GM18507 (cell line): ENCODE results near the gene LUC7L.
"Not testable (repeated sequence)": the region's sequence is repeated elsewhere in the genome, so short reads cannot be mapped to it uniquely, and the experiment has no call there.

Source experiments
- DNase-seq: peaks from one replicate; pipeline ENCODE4 v3.0.0; 2011; ENCODE audit warnings: low read depth; ENCODE audit not compliant: insufficient read length; ENCODE audit errors: extremely low spot score
- FAIRE-seq: peaks from 2 replicates; lab custom pipeline; 2011; peaks lifted over from hg19 to GRCh38; lab: Jason Lieb, UNC

Gene LUC7L, protein sequence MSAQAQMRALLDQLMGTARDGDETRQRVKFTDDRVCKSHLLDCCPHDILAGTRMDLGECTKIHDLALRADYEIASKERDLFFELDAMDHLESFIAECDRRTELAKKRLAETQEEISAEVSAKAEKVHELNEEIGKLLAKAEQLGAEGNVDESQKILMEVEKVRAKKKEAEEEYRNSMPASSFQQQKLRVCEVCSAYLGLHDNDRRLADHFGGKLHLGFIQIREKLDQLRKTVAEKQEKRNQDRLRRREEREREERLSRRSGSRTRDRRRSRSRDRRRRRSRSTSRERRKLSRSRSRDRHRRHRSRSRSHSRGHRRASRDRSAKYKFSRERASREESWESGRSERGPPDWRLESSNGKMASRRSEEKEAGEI

DNA sequence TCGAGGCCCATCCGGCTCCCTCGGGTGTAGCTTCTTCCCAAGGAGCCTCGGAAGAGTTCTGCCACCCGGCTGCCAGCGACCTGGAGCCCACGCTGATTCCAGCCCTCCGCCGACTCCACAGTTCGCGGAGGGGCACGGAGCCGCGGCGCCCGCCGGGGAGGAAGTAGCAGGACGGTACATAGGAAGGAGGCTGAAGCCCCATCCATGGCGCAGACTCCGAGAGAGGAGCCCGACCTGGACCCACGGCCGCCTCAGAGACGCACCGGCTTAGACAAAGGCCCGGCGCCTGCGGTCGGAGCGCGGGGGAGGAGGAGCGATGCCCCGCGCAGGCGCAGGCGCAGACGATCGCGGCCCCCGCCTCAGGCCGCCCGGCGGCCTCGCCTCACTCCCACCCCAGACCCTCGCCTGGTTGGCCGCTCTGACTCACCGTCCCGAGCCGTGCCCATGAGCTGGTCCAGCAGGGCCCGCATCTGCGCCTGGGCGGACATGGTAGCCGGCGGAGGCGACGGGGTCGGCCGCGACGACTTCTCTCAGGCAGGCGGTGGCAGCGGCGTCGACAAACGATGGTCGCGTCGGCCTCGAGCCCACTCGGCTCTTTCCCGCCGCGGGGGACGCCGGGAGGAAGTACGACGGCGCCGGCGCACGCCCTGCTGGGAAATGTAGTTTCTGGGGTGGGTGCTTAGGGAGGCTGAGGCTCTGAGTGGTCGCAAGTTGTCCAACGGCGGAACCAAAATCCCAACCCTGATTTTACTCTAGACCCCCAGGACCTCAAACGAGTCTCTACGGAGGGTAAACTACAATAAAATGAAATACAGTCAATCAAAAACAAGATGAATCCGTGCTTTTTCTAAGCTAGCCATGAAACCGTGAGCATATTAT, at the start of gene LUC7L:
LUC7L (minus strand) TSS at position 598 of the 879 bp plus-strand sequence; CDS start at position 488, 110 bp downstream.
- DNase-seq (peak; percentile 83), FAIRE-seq (peak; percentile 81)

DNA sequence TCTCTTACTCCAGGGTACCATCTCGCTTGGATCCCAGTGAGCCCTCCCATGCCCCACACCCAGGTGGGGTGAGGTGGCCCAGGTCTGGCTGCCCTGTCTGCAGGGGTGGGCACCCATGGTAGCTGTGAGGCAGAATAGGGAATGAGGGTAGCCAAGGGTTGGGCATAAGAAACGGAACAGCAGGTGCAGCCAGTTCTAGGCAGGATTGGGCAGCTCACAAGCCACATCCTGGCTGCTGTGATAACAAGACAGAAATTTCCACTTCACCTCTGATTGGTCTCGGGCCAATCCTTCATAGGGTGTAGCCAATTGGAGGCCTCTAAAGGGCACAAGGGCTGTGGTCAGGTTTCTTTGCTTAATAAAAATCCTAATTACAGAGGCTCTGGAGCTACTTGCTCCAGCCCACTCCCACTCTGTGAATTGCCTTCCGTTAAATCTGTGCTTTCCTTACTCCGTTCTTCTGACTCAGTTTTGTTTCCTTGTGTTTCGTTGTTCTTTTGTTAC, 49.7 kb upstream of the LUC7L start:
- FAIRE-seq (peak; percentile 5), DNase-seq (no peak)

DNA sequence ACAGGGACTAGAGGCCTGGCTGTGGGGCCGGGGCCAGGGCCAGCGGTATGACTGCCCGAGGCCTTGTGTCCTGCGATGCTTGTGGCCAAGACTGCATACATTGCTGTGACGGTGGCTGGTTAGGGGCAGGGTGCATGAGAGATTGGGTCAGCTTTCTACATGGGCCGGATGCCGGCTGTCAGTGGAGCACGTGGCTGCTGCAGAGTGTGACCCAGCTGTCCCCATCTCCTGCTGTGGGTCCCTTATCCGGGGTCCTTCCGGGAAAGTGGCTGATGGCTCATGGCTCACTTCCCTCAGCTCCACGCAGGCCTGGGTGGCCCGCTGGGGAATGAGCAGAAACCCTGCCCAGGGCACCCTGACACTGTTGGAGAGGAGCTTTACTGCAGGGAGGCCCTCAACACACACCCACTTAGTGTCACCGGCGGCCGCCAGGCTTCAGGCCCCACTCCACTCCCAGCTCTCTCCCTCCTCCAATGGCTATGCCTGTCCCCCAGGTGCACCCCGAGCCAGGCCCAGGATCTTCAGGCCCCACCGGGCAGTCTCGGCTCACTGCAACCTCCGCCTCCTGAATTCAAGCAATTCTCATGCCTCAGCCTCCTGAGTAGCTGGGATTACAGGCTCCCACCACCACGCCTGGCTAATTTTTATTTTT, 47.3 kb upstream of the LUC7L start:
- DNase-seq (no peak), FAIRE-seq (no peak)

GRCh38 chr16:275786-276232, 46.6 kb upstream of the LUC7L start, which contains the start of gene RGS11:
RGS11 (minus strand) TSS chr16:275944; CDS start chr16:275911, 33 bp downstream.
- FAIRE-seq, result no peak

GRCh38 chr16:275041-275641, 45.9 kb upstream of the LUC7L start:
- FAIRE-seq (no peak), DNase-seq (no peak)

More at GRCh38 chr16:275786-276232, 46.6 kb upstream of the LUC7L start, which contains the start of gene RGS11:
- no peak for DNase-seq

DNA sequence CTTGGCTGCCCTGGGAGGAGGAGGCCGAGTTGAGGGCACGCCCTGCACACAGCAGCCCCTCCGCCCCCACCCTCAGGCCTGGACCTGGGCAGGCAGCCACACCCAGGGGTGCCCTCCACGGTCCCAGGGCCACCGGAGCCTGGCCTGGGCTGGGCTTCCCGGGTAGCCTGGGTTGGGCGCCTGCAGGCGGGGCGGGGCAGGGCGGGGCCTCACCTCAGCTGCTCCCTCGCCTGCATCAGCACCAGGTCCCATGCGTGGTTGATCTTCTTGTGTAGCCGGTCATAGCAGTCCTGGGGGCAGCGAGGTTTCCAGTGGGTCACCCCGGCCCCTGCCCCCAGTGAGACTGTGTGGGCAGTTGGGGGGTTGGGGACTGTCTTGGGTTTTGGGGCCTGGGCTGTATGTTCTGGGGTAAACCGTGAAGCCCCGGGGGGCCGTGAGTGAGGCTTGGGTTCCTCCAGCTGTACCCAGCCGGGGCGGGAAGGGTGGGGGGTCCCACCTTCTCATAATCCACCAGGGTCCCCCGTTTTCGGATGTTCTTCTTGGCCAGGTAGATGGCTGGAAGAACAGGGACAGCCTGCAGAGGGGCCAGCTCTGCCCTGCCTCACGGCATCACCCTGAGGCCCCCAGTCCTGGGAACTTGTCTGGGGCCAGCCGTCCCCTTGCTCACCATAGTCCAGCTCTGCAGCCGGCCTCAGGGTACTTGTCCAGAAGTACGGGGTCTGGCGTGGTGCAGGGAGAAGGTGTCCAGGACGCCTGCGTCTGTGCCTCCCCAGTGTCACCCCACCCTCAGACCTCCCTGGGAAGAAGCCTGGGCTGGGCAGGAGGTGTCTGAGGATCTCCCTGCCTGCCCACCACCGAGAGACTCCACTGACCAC, 44.5 kb upstream of the LUC7L start:
- no peak for FAIRE-seq
- DNase-seq, result no peak

DNA sequence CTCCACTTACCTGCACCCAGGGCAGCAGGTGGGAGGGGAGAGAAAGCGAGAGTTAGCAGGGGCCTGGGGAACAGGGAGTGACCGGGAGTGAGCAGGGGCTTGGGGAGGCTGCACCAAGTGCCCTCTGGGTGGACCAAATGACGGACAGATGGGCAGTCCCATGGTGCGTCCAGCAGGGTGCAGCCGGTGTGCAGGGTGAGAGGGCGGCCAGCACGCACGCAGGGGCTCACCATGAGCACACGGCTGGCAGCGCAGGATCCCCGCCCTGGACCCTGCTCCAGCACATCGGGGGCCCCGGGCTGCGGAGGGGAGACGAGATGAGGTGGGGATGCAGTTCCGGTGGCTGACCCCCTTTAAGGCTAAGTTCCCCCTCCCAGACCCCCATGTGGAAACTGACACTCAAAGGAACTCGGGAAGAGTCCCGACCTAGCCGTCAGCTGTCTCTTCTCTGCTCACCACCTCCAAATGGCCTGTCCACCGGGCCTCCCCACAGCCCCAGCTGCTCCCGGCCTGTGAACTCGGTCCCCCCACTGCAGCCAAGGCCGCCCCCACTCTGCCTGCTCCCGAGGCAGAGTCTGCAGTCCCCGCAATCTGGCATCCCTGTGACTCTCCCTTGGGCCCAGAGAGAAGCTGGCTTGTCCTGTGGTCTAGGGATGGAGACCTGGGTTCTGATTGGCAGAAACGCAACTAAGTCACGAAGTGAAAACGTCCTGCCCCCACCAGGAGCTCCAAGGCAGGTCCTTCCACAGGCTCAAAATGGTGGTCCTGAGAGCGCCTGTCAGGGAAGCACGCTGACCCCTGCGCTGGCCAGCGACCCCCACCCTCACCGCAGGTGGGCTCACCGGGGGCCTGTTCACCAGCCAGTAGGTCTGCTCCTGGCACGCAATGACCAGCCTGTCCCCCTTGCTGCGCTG, 43.6 kb upstream of the LUC7L start:
- FAIRE-seq, result no peak
- no peak for DNase-seq

DNA sequence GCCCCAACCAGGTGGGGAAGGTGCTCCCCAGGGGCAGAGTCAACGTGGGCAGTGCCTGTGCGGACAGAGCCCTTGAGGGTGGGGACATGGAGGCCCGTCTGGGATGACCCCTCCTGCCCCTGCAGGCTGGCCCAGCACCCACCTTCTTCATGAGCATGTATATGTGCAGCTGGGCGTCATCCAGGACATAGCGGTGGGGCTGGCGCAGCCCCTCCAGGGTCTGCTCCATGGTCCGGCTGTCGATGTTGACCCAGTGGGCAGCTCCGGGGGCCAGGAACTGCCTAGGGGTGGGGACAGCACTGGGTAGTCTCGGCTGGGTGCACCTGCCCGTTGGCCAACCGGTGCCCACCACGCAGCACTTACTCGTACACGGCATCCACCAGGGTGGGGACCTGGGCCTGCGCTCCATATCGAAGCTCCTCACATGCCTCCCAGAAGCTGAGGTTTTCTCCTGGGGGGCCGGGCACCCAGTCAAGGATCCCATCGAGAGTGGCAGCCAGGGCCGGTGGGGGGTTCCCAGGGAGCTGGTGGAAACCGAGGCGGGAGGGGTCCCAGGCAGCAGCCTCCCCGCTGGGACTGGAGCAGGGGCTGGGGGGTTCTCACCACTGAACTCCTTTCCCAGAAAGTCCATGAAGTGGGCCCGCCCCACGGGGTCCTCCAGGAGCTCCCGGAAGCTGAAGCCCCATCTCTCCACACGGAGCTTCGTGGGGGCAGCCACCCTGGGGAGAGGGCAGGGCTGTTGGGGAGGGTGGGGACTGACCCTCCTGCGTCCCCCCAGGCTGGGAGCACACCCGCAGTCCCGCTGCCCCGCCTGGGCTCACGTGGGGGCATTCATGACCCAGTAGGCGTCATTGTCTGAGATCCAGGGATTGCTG, 41.4 kb upstream of the LUC7L start:
- DNase-seq, result no peak
- FAIRE-seq, result no peak

GRCh38 chr16:269061-269796, 40.0 kb upstream of the LUC7L start:
- no peak for DNase-seq
- FAIRE-seq, result no peak

DNA sequence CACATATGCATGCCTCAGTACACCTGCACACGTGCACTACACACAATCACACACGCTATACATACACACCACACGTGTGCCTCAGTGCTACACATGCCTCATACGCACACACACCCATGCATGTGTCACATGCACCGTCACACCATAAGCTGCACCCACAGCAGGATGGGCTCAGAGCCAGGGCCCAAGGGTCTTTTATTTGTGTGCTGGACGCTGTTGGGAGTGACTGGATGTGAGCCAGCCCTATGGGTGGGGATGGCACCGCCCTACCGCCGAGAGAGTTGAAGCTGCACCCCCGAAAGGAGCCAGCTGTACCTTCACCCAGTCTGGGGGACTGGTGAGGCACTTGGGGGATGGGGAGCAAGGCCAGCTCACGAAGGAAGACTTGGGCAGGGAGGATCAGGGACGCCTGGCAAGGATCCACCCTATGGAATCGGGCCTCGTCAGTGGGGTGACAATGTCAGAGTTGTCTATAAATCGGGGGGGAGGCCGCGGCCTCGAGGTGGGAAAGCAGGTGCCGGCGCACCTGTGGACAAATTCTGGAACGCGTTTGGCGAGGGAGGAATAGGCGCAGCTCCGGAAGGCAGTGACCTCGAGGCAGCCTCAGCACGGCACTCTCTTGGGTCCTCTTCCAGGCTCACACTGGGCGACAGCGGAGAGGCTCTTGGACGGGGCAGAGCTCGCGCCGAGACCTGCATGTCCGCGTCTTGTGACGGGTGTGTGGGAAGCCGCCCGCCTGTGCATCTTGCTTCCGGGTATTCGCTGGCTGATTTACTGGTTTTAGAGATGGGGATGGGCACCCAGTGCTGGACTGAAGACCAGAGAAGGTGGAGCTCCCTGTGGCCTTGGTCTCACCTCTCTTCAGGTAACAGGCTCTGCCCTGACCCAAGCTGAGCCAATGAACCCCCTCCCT, 39.1 kb upstream of the LUC7L start:
- no peak for DNase-seq
- no peak for FAIRE-seq

- FAIRE-seq, result not testable (repeated sequence)
Observed at GRCh38 chr16:267562-267961, 38.3 kb upstream of the LUC7L start.

DNA sequence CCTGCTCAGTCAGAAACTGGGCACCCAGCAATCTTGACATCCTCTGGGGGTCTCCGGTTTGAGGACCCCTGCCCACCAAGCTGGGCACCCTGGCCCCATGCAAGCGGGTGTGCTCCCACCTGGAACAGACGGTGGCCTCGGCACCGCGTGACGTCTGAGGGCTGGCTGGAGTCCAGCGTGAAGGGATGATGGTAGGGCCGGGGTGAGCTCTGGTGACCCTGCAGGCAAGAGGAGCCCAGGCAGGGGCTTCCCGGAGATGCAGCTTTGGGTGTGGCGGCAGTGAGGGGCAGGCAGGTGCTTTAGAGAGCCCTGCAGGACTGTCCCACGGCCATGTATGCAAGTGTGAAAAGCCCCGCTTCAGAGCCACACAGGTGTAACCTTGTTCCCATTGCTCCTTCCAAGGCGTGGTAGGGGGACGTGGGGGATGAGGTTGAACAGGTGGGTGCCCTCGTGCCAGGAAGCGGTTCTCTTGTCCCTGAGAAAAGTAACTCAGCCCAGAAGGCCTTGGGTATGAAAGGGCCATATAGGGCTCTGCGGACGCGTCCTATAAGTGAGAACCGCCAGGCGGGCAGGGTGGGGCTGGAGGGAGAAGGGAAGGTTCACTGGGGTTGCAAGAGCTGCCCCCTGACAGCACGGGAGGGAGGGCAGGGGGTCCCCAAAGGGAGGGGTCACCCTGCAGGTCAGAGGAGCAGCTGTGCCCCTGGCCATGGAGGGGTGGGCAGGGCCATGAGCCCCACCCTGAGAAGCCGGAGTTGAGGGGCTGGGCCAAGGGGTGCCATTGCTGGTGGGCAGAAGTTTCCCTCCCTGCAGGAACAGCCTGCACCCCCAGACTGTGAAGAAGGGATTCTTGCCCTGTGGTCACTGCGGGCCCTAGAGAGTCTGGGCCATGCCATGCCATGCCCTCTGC, 37.3 kb upstream of the LUC7L start:
- FAIRE-seq (no peak), DNase-seq (no peak)

More at GRCh38 chr16:267562-267961, 38.3 kb upstream of the LUC7L start:
- not testable (repeated sequence) for DNase-seq

- no peak for DNase-seq
- no peak for FAIRE-seq
Observed at GRCh38 chr16:265711-266110, 36.5 kb upstream of the LUC7L start.

DNA sequence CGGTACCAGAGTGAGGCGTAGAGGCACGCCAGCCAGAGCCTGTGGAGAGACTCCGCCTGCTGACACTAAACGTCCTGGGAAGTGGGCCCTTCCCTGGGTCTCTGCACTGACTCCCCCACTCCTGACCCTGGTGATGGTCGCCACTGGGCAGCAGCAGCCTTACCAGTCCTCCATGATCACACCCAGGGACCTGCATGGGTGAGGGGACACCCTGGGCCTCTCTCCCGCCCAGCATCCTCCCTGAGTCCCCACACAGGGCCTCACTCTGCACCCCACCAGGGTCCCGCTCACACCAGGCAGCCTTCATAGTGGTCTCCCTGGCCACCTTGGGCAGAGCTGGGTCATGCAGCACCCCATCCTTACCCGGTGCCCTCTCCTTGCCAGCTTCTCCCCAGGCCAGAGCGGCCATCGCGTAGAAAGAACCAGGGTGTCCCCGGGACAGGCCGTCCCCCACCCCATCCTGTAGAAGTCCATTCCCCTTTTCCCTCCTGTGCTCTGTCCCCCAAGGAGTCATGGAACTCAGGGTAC, 35.8 kb upstream of the LUC7L start:
- DNase-seq (no peak), FAIRE-seq (no peak)
